Stimulated activated CD8-positive, alpha-beta memory T cell treated with anti-CD3 and anti-CD28 coated beads, Interleukin-4, amount 100 ng/mL, for 24 hours (primary cell): Measurements from ENCODE around the gene SERINC3.

ENCODE experiments used
- DNase-seq: peaks from one replicate; pipeline ENCODE4 v3.0.0-alpha.2; 2020; ENCODE audit warnings: low read depth

Gene SERINC3

GRCh38 chr20:44463466-44463865 is 58.4 kb downstream of the SERINC3 start:
- DNase-seq: no peak

GRCh38 chr20:44461803-44462174 is 60.1 kb downstream of the SERINC3 start:
- no peak for DNase-seq

- no peak for DNase-seq
Observed at GRCh38 chr20:44461142-44461802, 60.6 kb downstream of the SERINC3 start.

GRCh38 chr20:44460795-44461141 is 61.1 kb downstream of the SERINC3 start:
- DNase-seq: no peak

GRCh38 chr20:44459271-44459670 is 62.6 kb downstream of the SERINC3 start:
- no peak for DNase-seq

- DNase-seq: no peak
Observed at GRCh38 chr20:44457016-44457415, 64.9 kb downstream of the SERINC3 start.

GRCh38 chr20:44456611-44457010 is 65.3 kb downstream of the SERINC3 start:
- no peak for DNase-seq

- DNase-seq: no peak
Observed at GRCh38 chr20:44455126-44455525, 66.7 kb downstream of the SERINC3 start.

- DNase-seq: no peak
Observed at GRCh38 chr20:44454306-44454963, 67.4 kb downstream of the SERINC3 start.

GRCh38 chr20:44450903-44451450 is 70.9 kb downstream of the SERINC3 start:
- no peak for DNase-seq

GRCh38 chr20:44450281-44450889 is 71.5 kb downstream of the SERINC3 start:
- DNase-seq: no peak

GRCh38 chr20:44449864-44450263 is 72.0 kb downstream of the SERINC3 start:
- DNase-seq: no peak

- DNase-seq: no peak
Observed at GRCh38 chr20:44448753-44449546, 72.9 kb downstream of the SERINC3 start.

GRCh38 chr20:44447827-44448419 is 73.9 kb downstream of the SERINC3 start:
- no peak for DNase-seq
